ENCODE results near the gene FCN1. TPM values are rescaled to one million over a fixed set of nuclear protein-coding genes. Genes with fewer than 3 reads are reported as not detected.

Gene FCN1
- total RNA-seq, 4 donors from 2014 or later = 1.3 to 26.0 (median 1.8) TPM

GRCh38 chr9:134914501-134914834 lies 3.2 kb downstream of the FCN1 start:
- TF ChIP-seq CTCF (IDR thresholded peaks at IDR 0.05) (no peak), EP300 (IDR thresholded peaks at IDR 0.05) (no peak), POLR2AphosphoS5 (IDR thresholded peaks at IDR 0.05) (no peak), POLR2A (IDR thresholded peaks at IDR 0.05; ENCODE audit: low read depth) (no peak)
- Histone ChIP-seq H3K27ac (replicated peaks in 1 of 4) (no peak overlapping the region), H3K4me3 (no peak overlapping the region), H3K27me3 (peaks cover 0 to 81% (median 3%) of the 10 kb centered on the region in 4 donors), H3K4me1 (no peaks in the 10 kb centered on the region), H3K9me3 (peaks cover 0 to 12% (median 3%) of the 10 kb centered on the region in 4 donors), H3K36me3 (no peaks in the 10 kb centered on the region)
- no peak for DNase-seq (ENCODE audit: extremely low spot score)
- intact Hi-C loops (cut with DNase I) = no loop called here
- WGBS = 78% methylated on average over 7 of the region's 7 CpGs

GRCh38 chr9:134913713-134914500 lies 3.8 kb downstream of the FCN1 start:
- Histone ChIP-seq H3K36me3 (no peaks in the 10 kb centered on the region), H3K27ac (replicated peaks in 1 of 4) (no peak overlapping the region), H3K9me3 (peaks cover 0 to 6% (median under 1%) of the 10 kb centered on the region in 4 donors), H3K4me1 (no peaks in the 10 kb centered on the region), H3K4me3 (no peak overlapping the region), H3K27me3 (peaks cover 0 to 78% (median 3%) of the 10 kb centered on the region in 4 donors)
- intact Hi-C loops (cut with DNase I) = no loop called here
- no peak for DNase-seq (ENCODE audit: extremely low spot score)
- 88% methylated on average over 18 of the region's 23 CpGs for WGBS
- TF ChIP-seq EP300 (IDR thresholded peaks at IDR 0.05) (no peak), POLR2A (IDR thresholded peaks at IDR 0.05; ENCODE audit: low read depth) (no peak), POLR2AphosphoS5 (IDR thresholded peaks at IDR 0.05) (no peak), CTCF (IDR thresholded peaks at IDR 0.05) (no peak)

- Histone ChIP-seq H3K9me3 (no peaks in the 10 kb centered on the region), H3K4me1 (no peaks in the 10 kb centered on the region), H3K36me3 (no peaks in the 10 kb centered on the region), H3K4me3 (no peak overlapping the region), H3K27ac (replicated peaks in 1 of 4) (no peak overlapping the region), H3K27me3 (peaks cover 0 to 71% (median 3%) of the 10 kb centered on the region in 4 donors)
- intact Hi-C loops (cut with DNase I) = no loop called here
- WGBS = 84% methylated on average over 16 of the region's 22 CpGs
- TF ChIP-seq CTCF (IDR thresholded peaks at IDR 0.05) = no peak
- TF ChIP-seq EP300 (IDR thresholded peaks at IDR 0.05) = no peak
- TF ChIP-seq POLR2AphosphoS5 (IDR thresholded peaks at IDR 0.05) = no peak
- no peak for TF ChIP-seq POLR2A (IDR thresholded peaks at IDR 0.05; ENCODE audit: low read depth)
- DNase-seq (ENCODE audit: extremely low spot score) = no peak
These were observed 4.5 kb downstream of the FCN1 start for GRCh38 chr9:134913041-134913712.

GRCh38 chr9:134912126-134912840 lies 5.4 kb downstream of the FCN1 start:
- WGBS = 88% methylated on average over 6 of the region's 20 CpGs
- Histone ChIP-seq H3K36me3 (no peaks in the 10 kb centered on the region), H3K27me3 (peaks cover 0 to 65% (median 3%) of the 10 kb centered on the region in 4 donors), H3K4me3 (no peak overlapping the region), H3K4me1 (no peaks in the 10 kb centered on the region), H3K27ac (replicated peaks in 1 of 4) (no peak overlapping the region), H3K9me3 (no peaks in the 10 kb centered on the region)
- intact Hi-C loops (cut with DNase I) = no loop called here
- TF ChIP-seq POLR2AphosphoS5 (IDR thresholded peaks at IDR 0.05) (no peak), EP300 (IDR thresholded peaks at IDR 0.05) (no peak), POLR2A (IDR thresholded peaks at IDR 0.05; ENCODE audit: low read depth) (no peak), CTCF (IDR thresholded peaks at IDR 0.05) (no peak)
- DNase-seq (ENCODE audit: extremely low spot score) = no peak

Data from esophagus muscularis mucosa (tissue), 4 donors.